GM19023 (cell line): ENCODE results near the gene TRIM15.
"Not testable (repeated sequence)": the region's sequence is repeated elsewhere in the genome, so short reads cannot be mapped to it uniquely, and the experiment has no call there.

ENCODE experiments used
- ATAC-seq: cut with Tn5 transposase; IDR thresholded peaks from one replicate; pipeline ENCODE4 v1.9.1; 2021; ENCODE audit warnings: mild to moderate bottlenecking, moderate library complexity; ENCODE audit not compliant: unreplicated experiment

Gene TRIM15

GRCh38 chr6:30160785-30161531, 2.4 kb upstream of the TRIM15 start, which contains the start of gene TRIM10:
TSS of gene TRIM10 (minus strand) at chr6:30161211. CDS start at chr6:30160858, 353 bp downstream.
- no peak for ATAC-seq

- no peak for ATAC-seq
Measured at GRCh38 chr6:30162265-30163089, 869 bp upstream of the TRIM15 start.

- no peak for ATAC-seq
Measured at GRCh38 chr6:30163918-30164654, 740 bp downstream of the TRIM15 start.

GRCh38 chr6:30164714-30165113, 1.4 kb downstream of the TRIM15 start:
- no peak for ATAC-seq

GRCh38 chr6:30165238-30165637, 1.9 kb downstream of the TRIM15 start:
- not testable (repeated sequence) for ATAC-seq

- no peak for ATAC-seq
Measured at GRCh38 chr6:30167101-30167500, 3.8 kb downstream of the TRIM15 start.

- no peak for ATAC-seq
Measured at GRCh38 chr6:30168741-30169140, 5.4 kb downstream of the TRIM15 start.

- ATAC-seq, result no peak
Measured at GRCh38 chr6:30169658-30170614, 6.6 kb downstream of the TRIM15 start.

GRCh38 chr6:30171677-30172471, 8.5 kb downstream of the TRIM15 start:
- no peak for ATAC-seq

- ATAC-seq, result no peak
Measured at GRCh38 chr6:30172681-30173080, 9.3 kb downstream of the TRIM15 start.

GRCh38 chr6:30175765-30176164, 12.4 kb downstream of the TRIM15 start:
- ATAC-seq, result no peak

GRCh38 chr6:30178837-30179236, 15.5 kb downstream of the TRIM15 start:
- ATAC-seq, result no peak

GRCh38 chr6:30180145-30180544, 16.8 kb downstream of the TRIM15 start:
- no peak for ATAC-seq

- ATAC-seq, result no peak
Measured at GRCh38 chr6:30184417-30185031, 21.2 kb downstream of the TRIM15 start.

GRCh38 chr6:30185846-30186484, 22.6 kb downstream of the TRIM15 start:
- ATAC-seq, result no peak

GRCh38 chr6:30188541-30188940, 25.2 kb downstream of the TRIM15 start:
- ATAC-seq, result no peak

- no peak for ATAC-seq
Measured at GRCh38 chr6:30192076-30192475, 28.7 kb downstream of the TRIM15 start.
